ENCODE measurements around the gene CCND1.

CCND1 gene

DNA sequence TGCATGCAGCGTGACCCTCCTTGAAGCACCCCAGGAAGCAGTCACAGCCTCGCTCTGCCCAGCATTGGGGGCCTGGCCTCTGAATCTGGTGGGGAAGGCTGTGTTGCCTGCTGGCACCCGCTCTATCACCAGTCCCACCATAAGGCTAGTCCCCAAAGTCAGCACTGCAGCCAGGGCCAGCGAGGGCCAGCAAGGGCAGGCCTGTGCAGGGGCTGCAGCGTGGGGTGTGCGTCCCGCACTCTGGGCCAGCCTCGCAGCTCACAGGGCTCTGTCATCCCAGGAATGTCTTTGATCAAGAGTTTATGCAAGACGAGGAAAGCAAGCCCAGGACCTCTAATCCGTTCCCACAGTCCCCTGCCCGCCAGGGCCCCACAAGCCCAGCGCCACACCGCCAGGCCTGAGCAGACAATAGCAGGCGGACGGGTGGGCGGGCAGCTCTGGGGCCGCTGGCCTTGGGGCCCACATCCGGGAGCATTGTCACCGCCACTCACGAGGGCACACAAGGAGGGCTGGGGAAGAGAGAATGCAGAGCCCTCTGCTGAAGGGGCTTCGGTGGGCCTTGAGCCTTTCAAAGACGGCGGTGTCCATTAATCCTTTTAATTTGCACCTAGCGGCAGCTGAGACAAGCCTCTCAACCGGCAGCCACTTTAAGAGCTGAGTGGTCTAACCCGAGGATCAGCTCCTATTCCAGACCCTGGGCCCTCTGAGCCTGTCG is 17.1 kb downstream of the CCND1 start:
- no peaks in the 10 kb centered on the region for H3K27me3 ChIP-seq (ENCODE audit: control insufficient read depth, insufficient read depth, low read length)
- H3K4me3 ChIP-seq (ENCODE audit: low read length) = no peak overlapping the region
- no peak overlapping the region for H3K9ac ChIP-seq (ENCODE audit: low read depth, low read length)
- H3K4me1 ChIP-seq (ENCODE audit: control insufficient read depth, insufficient read depth, low read length) = no peaks in the 10 kb centered on the region
- H3K36me3 ChIP-seq (ENCODE audit: insufficient read depth, low read length) = peaks cover 18% of the 10 kb centered on the region
- H3K4me2 ChIP-seq (ENCODE audit: low read length) = no peak overlapping the region
- H3K9me3 ChIP-seq (replicated peaks; ENCODE audit: low read length) = no peaks in the 10 kb centered on the region

DNA sequence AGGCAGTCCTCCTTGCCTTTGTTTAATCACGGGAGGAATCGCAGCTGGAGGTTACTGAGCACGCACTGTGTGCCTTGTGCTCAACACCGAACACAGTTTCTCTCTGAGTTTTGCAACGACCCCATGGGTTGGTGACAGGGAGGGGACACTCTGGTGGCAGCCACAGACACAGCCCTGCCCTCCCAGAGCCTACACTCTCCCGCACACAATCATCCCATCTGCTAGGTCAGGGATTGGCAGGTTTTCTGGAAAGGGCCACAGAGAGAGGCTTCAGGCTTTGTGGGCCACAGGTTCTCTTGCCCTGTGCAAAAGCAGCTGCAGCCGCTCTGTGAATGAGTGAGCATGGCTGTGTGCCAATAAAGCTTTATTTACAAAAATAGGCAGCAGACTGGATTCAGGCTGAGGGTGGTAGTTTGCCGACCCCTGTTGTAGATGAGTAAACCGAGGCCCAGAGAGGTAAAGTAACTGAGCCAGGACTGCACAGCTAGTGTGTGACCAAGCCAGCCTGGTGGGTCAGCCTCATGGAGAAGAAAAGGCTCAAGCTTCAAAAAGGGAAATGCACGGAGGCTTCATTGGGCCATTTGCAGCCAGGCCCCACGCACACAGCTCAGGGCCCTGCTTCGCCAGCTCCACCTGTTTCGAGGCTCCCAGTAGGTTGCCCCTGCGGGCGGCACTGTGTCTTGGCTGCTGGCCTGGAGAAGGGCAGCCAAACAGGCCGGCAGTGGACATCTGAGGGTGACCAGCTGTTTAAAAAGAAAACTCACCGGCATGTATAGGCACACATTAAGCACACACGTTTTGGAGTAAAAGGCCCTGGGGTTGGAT is 17.9 kb downstream of the CCND1 start:
- Histone ChIP-seq H3K27me3 (ENCODE audit: control insufficient read depth, insufficient read depth, low read length) (no peaks in the 10 kb centered on the region), H3K9ac (ENCODE audit: low read depth, low read length) (no peak overlapping the region), H3K36me3 (ENCODE audit: insufficient read depth, low read length) (peaks cover 17% of the 10 kb centered on the region), H3K9me3 (replicated peaks; ENCODE audit: low read length) (no peaks in the 10 kb centered on the region), H3K4me3 (ENCODE audit: low read length) (no peak overlapping the region), H3K4me1 (ENCODE audit: control insufficient read depth, insufficient read depth, low read length) (no peaks in the 10 kb centered on the region), H3K4me2 (ENCODE audit: low read length) (no peak overlapping the region)

DNA sequence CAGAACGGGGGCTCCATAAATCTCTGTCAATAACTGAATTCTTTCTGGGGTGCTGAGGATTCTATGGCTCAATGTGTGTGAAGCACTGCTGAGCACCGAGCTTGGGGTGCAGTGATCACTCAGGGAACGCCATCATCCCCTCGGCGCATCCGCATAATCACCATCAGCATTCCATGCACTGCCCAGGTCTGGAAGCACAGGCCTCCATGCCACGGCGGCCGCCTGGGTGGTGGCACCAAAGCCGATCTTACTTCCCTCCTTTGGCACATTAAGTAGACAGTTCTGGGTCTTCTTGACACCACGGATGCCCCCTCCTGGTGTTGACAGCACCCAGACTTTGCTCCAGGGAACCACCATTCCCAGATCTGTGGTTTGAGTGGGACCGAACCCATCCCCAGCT is 18.6 kb downstream of the CCND1 start:
- no peaks in the 10 kb centered on the region for H3K4me1 ChIP-seq (ENCODE audit: control insufficient read depth, insufficient read depth, low read length)
- H3K9me3 ChIP-seq (replicated peaks; ENCODE audit: low read length) = no peaks in the 10 kb centered on the region
- H3K36me3 ChIP-seq (ENCODE audit: insufficient read depth, low read length) = peaks cover 17% of the 10 kb centered on the region
- no peak overlapping the region for H3K9ac ChIP-seq (ENCODE audit: low read depth, low read length)
- no peak overlapping the region for H3K4me3 ChIP-seq (ENCODE audit: low read length)
- H3K27me3 ChIP-seq (ENCODE audit: control insufficient read depth, insufficient read depth, low read length) = no peaks in the 10 kb centered on the region
- H3K4me2 ChIP-seq (ENCODE audit: low read length) = no peak overlapping the region

DNA sequence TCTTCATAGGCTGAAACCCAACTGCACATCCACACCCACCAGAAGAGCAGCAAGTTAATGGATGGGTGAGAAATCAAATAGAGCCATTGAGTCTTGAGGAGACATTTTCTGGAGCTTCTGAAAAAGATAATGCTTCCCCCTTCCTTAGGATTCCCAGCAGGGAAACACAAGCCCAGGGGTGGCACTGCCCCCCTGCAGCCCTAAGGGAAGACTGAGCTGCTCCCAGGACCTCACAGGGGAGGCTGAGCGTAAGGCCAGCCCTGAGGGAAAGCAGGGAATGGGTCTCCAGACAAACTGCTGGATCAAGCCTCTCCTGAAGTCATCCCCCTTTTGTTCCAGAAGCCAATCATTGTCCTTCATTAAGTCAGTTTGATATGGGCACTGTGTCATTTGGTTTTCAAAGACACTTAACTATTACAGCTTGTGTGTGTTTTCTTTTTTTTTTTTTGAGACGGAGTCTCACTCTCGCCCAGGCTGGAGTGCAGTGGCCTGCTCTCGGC is 19.1 kb downstream of the CCND1 start:
- Histone ChIP-seq H3K4me2 (ENCODE audit: low read length) (no peak overlapping the region), H3K36me3 (ENCODE audit: insufficient read depth, low read length) (peaks cover 19% of the 10 kb centered on the region), H3K4me3 (ENCODE audit: low read length) (no peak overlapping the region), H3K27me3 (ENCODE audit: control insufficient read depth, insufficient read depth, low read length) (no peaks in the 10 kb centered on the region), H3K9me3 (replicated peaks; ENCODE audit: low read length) (no peaks in the 10 kb centered on the region), H3K9ac (ENCODE audit: low read depth, low read length) (no peak overlapping the region), H3K4me1 (ENCODE audit: control insufficient read depth, insufficient read depth, low read length) (no peaks in the 10 kb centered on the region)

GRCh38 chr11:69661413-69661715 is 20.4 kb downstream of the CCND1 start:
- no peak overlapping the region for H3K9ac ChIP-seq (ENCODE audit: low read depth, low read length)
- H3K27me3 ChIP-seq (ENCODE audit: control insufficient read depth, insufficient read depth, low read length) = no peaks in the 10 kb centered on the region
- no peaks in the 10 kb centered on the region for H3K4me1 ChIP-seq (ENCODE audit: control insufficient read depth, insufficient read depth, low read length)
- H3K4me3 ChIP-seq (ENCODE audit: low read length) = no peak overlapping the region
- no peaks in the 10 kb centered on the region for H3K9me3 ChIP-seq (replicated peaks; ENCODE audit: low read length)
- no peak overlapping the region for H3K4me2 ChIP-seq (ENCODE audit: low read length)
- H3K36me3 ChIP-seq (ENCODE audit: insufficient read depth, low read length) = peaks cover 23% of the 10 kb centered on the region

DNA sequence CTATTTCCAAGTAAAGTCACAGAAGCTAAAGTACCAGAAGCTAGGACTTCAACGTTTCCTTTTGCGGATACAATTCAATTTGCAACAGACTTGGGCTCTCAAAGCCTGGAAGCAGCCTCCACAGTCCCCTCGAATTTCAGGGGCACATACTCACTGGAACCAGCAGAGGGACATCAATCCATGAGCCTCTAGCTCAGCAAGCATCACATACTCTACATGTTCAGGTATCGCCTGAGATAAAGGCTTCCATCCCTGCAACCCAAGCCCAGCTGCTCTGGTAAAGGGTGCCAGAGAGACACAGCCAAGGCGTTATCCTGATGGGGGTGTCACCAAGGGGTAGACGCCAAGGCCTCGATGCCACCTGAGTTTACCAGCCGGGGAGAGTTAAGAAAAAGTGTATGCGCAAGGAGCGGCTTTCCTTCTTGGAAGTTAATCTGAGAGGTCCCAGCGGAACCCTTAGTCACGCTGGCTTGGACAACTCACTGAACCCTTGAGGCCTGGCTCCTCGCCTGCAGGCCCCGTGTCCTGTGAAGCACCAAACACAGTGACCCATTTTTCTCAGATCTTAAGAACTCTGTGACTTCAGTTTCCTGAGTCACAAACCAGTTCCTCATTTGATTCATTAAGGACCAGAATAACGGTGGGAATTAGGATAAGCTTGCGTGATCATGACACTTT is 21.2 kb downstream of the CCND1 start:
- H3K36me3 ChIP-seq (ENCODE audit: insufficient read depth, low read length) = peaks cover 29% of the 10 kb centered on the region
- no peak overlapping the region for H3K4me2 ChIP-seq (ENCODE audit: low read length)

DNA sequence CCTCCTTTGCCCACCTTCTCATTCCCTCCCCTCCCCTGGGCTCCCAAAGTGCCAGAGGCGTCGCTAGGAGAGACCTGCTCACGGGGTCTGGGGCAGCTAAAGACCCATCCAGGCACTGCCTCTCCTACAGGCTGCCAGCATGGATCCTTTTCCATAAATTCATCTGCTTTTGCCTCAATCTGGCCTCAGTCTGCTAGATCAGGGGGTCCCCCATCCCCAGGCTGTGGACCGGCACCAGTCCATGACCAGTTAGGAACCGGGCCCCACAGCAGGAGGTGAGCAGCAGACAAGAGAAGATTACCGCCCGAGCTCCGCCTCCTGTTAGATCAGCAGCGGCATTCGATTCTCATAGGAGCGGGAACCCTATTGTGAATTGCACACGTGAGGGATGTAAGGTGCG is 21.9 kb downstream of the CCND1 start:
- Histone ChIP-seq H3K4me1 (ENCODE audit: control insufficient read depth, insufficient read depth, low read length) (no peaks in the 10 kb centered on the region), H3K4me2 (ENCODE audit: low read length) (no peak overlapping the region), H3K4me3 (ENCODE audit: low read length) (no peak overlapping the region), H3K27me3 (ENCODE audit: control insufficient read depth, insufficient read depth, low read length) (no peaks in the 10 kb centered on the region), H3K9me3 (replicated peaks; ENCODE audit: low read length) (no peaks in the 10 kb centered on the region), H3K36me3 (ENCODE audit: insufficient read depth, low read length) (peaks cover 35% of the 10 kb centered on the region), H3K9ac (ENCODE audit: low read depth, low read length) (no peak overlapping the region)

More for the DNA sequence above, 21.2 kb downstream of the CCND1 start:
- Histone ChIP-seq H3K9me3 (replicated peaks; ENCODE audit: low read length) (no peaks in the 10 kb centered on the region), H3K9ac (ENCODE audit: low read depth, low read length) (no peak overlapping the region), H3K4me3 (ENCODE audit: low read length) (no peak overlapping the region), H3K4me1 (ENCODE audit: control insufficient read depth, insufficient read depth, low read length) (no peaks in the 10 kb centered on the region), H3K27me3 (ENCODE audit: control insufficient read depth, insufficient read depth, low read length) (no peaks in the 10 kb centered on the region)

DNA sequence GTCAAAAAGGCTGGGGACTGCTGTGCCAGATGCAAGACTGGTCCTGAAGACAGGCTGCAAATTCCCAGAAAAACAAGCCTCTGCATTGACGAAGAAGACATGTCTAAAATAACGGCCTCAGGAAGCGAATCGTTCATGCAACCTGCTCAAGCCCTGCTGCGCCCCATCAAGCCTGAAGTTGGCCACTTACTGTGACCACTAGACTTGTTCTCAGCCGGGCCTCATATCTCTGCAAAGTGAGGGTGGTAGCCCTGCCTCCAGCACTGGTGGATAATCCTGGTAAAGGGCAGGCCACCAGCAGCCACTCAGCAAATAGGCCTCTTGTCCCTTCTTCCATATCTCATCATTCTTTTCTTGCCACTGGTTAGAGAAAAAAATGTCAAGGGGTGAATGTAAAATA is 22.4 kb downstream of the CCND1 start:
- no peaks in the 10 kb centered on the region for H3K9me3 ChIP-seq (replicated peaks; ENCODE audit: low read length)

GRCh38 chr11:69664103-69664775 is 23.3 kb downstream of the CCND1 start:
- no peak overlapping the region for H3K4me2 ChIP-seq (ENCODE audit: low read length)
- H3K9me3 ChIP-seq (replicated peaks; ENCODE audit: low read length) = no peaks in the 10 kb centered on the region
- H3K36me3 ChIP-seq (ENCODE audit: insufficient read depth, low read length) = peaks cover 46% of the 10 kb centered on the region
- no peak overlapping the region for H3K9ac ChIP-seq (ENCODE audit: low read depth, low read length)
- no peaks in the 10 kb centered on the region for H3K4me1 ChIP-seq (ENCODE audit: control insufficient read depth, insufficient read depth, low read length)
- no peak overlapping the region for H3K4me3 ChIP-seq (ENCODE audit: low read length)
- no peaks in the 10 kb centered on the region for H3K27me3 ChIP-seq (ENCODE audit: control insufficient read depth, insufficient read depth, low read length)

More for the DNA sequence above, 22.4 kb downstream of the CCND1 start:
- H3K4me3 ChIP-seq (ENCODE audit: low read length) = no peak overlapping the region
- no peak overlapping the region for H3K4me2 ChIP-seq (ENCODE audit: low read length)
- no peaks in the 10 kb centered on the region for H3K27me3 ChIP-seq (ENCODE audit: control insufficient read depth, insufficient read depth, low read length)
- H3K4me1 ChIP-seq (ENCODE audit: control insufficient read depth, insufficient read depth, low read length) = no peaks in the 10 kb centered on the region
- peaks cover 40% of the 10 kb centered on the region for H3K36me3 ChIP-seq (ENCODE audit: insufficient read depth, low read length)
- no peak overlapping the region for H3K9ac ChIP-seq (ENCODE audit: low read depth, low read length)

GRCh38 chr11:69664901-69665300 is 23.9 kb downstream of the CCND1 start:
- no peak overlapping the region for H3K9ac ChIP-seq (ENCODE audit: low read depth, low read length)
- peaks cover 52% of the 10 kb centered on the region for H3K36me3 ChIP-seq (ENCODE audit: insufficient read depth, low read length)
- no peak overlapping the region for H3K4me2 ChIP-seq (ENCODE audit: low read length)
- peaks cover under 1% of the 10 kb centered on the region for H3K4me1 ChIP-seq (ENCODE audit: control insufficient read depth, insufficient read depth, low read length)
- no peak overlapping the region for H3K4me3 ChIP-seq (ENCODE audit: low read length)
- no peaks in the 10 kb centered on the region for H3K9me3 ChIP-seq (replicated peaks; ENCODE audit: low read length)
- H3K27me3 ChIP-seq (ENCODE audit: control insufficient read depth, insufficient read depth, low read length) = no peaks in the 10 kb centered on the region

DNA sequence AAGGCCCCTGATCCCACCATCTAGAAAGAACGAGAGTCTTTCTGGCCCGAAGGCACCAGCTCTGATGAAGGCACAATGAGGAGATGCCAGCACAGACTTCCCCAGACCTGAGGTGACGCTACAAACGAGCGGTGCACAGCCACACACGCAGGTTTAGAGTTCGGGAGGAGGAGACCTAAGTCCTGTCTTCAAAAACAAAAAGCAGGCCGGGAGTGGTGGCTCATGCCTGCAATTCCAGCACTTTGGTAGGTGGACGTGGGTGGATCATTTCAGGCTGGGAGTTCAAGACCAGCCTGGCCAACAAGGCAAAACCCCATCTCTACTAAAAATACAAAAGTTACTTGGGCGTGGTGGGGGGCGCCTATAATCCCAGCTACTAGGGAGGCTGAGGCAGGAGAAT is 24.7 kb downstream of the CCND1 start:
- Histone ChIP-seq H3K36me3 (ENCODE audit: insufficient read depth, low read length) (peaks cover 58% of the 10 kb centered on the region), H3K9ac (ENCODE audit: low read depth, low read length) (no peak overlapping the region), H3K27me3 (ENCODE audit: control insufficient read depth, insufficient read depth, low read length) (no peaks in the 10 kb centered on the region), H3K4me1 (ENCODE audit: control insufficient read depth, insufficient read depth, low read length) (peaks cover 7% of the 10 kb centered on the region), H3K4me3 (ENCODE audit: low read length) (no peak overlapping the region), H3K9me3 (replicated peaks; ENCODE audit: low read length) (no peaks in the 10 kb centered on the region), H3K4me2 (ENCODE audit: low read length) (no peak overlapping the region)
